Measurements from ENCODE around the gene PABPC3.

Gene PABPC3

DNA sequence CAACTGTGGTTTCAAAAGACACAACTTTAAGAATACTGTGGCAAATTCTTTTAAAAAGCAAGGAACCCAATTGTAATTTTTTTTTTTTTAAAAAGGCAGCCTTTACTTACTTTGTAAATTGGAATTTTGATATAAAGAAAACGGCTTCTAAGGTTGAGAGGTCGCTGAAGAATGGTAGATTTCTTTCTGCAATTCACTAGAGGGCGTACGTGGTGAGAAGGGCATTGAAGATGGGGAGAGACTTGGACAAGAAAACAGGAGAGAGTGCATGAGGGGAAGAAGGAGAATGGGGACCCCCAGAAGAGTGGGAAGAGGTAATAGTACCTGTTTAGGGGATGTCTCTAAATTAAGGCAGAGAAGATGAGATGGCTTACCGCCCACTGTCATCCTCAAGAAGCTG, 33.5 kb upstream of the PABPC3 start:
- no peak overlapping the region for H3K4me3 ChIP-seq (ENCODE audit: low read depth, low read length)
- DNase-seq (ENCODE audit: low read depth), result no peak
- TF ChIP-seq, protein P1, sequence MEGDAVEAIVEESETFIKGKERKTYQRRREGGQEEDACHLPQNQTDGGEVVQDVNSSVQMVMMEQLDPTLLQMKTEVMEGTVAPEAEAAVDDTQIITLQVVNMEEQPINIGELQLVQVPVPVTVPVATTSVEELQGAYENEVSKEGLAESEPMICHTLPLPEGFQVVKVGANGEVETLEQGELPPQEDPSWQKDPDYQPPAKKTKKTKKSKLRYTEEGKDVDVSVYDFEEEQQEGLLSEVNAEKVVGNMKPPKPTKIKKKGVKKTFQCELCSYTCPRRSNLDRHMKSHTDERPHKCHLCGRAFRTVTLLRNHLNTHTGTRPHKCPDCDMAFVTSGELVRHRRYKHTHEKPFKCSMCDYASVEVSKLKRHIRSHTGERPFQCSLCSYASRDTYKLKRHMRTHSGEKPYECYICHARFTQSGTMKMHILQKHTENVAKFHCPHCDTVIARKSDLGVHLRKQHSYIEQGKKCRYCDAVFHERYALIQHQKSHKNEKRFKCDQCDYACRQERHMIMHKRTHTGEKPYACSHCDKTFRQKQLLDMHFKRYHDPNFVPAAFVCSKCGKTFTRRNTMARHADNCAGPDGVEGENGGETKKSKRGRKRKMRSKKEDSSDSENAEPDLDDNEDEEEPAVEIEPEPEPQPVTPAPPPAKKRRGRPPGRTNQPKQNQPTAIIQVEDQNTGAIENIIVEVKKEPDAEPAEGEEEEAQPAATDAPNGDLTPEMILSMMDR (conservative IDR thresholded peaks at IDR 0.05; ENCODE audit: low read depth, low read length), result no peak

DNA sequence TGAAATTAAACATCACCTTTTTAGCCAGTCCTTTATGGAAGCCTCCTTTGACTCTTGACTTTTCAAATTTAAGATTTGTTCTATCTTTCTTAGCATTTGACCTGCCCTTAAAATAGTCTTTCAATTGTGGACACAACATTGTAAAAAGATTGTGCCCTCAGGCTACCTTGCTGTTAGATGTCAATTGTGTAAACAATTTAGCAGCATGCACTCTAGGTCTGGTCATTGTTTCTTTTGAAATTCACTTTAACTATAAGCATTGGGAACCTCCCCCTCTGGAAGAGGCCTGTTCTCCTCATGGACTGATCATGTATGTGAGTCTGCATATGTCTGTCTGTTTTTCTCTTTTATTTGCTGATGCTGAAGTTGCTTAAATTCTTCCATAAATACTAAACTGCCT, 31.5 kb upstream of the PABPC3 start:
- DNase-seq (ENCODE audit: low read depth), result no peak
- TF ChIP-seq, protein P1 (conservative IDR thresholded peaks at IDR 0.05; ENCODE audit: low read depth, low read length), result no peak
- no peak overlapping the region for H3K4me3 ChIP-seq (ENCODE audit: low read depth, low read length)

DNA sequence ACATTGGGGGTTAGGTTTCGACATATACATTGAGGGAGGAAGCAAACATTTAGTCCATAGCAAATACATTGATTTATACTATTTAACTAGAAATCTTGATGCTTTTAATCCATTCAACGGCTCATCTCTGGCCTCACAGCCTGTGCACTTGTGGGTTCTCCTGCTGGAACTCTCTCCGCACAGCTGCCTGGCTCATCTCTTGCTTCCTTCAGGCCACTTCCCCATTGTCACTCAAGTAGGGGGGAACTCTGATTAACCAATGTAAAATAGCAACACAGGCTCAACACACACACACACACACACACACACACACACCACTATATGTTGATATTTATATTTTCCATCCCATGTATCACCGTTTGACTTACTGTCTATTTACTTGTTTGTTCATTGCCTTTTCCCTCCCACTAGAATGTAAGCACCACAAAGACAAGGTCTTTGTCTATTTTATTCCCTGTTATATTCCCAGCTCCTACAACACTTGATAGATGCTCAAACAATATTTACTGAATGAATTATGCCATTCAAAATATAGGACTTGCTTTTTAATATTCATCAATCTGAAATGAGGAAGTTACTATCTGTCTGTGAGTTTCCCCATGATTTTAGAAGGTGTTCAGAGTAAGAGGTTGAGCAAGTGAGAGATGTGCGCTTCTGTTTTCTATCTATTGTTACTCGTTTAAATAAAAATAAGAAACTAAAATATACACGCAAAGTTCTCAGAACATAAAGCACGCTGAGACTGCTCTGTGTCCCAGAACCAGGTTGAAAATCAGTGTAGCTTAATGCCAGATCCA, 29.8 kb upstream of the PABPC3 start:
- TF ChIP-seq, protein P1 (conservative IDR thresholded peaks at IDR 0.05; ENCODE audit: low read depth, low read length), result no peak
- no peak overlapping the region for H3K4me3 ChIP-seq (ENCODE audit: low read depth, low read length)
- DNase-seq (ENCODE audit: low read depth), result no peak

DNA sequence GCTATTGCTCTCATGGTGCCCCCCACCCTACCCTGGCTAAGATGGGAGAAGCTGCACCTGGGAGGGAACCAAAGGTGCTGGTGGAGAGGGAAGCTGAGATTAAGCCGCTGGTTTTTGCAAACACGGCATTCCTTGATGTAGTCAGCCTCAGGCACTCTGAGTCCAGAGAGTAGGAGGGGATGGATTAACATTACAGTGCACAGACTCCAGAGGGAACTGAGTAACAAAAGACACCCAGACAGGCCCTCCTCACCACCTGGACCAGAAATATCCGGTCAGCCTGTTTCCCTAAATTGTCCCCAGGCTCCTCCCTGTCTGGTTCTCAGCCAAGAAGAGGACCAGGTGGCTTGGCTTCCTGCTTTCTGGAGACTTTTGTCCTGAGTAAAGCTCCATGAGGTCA, 28.9 kb upstream of the PABPC3 start:
- H3K4me3 ChIP-seq (ENCODE audit: low read depth, low read length), result no peak overlapping the region
- DNase-seq (ENCODE audit: low read depth), result no peak
- TF ChIP-seq, protein P1 (conservative IDR thresholded peaks at IDR 0.05; ENCODE audit: low read depth, low read length), result no peak

DNA sequence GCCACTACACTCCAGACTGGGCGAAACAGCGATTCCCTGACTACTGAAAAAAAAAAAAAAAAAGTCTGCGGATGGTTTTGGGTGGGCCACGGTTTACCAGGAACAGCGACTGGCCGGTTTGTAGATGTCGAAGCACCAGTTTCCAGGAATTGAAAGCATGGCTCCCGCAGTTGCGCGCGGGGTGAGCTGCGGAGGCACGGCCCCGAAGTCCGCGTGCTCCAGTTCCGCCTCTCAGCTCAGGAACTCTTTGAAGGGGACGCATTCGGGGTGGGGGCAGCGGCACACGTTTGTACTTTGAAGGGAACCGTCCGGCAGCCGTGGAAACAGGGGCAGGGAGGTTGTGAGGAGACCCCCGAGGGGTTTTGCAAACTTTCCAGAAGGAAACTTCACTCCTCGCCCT, 27.1 kb upstream of the PABPC3 start:
- no peak overlapping the region for H3K4me3 ChIP-seq (ENCODE audit: low read depth, low read length)
- DNase-seq (ENCODE audit: low read depth), result no peak
- TF ChIP-seq, protein P1 (conservative IDR thresholded peaks at IDR 0.05; ENCODE audit: low read depth, low read length), result no peak

DNA sequence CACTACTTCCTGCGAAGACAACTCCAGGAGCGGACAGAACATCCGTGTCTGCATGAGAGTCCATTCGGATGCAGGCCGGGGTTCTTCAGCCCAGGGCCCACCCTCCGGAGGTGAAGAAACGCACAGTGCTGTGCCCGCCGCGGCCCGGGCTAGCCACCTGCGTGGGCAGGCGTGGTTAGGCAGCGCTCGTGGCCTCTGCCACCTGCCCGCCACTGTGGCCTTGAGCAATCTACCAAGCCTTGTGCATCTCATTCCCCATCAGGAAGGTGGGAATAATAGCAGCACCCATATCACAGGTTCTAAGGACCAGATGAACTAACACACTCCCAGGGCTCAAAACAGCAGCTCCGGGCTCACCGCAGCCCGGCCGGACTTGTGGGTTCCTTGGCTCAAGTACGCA, 26.7 kb upstream of the PABPC3 start:
- TF ChIP-seq, protein P1 (conservative IDR thresholded peaks at IDR 0.05; ENCODE audit: low read depth, low read length), result no peak
- no peak for DNase-seq (ENCODE audit: low read depth)
- no peak overlapping the region for H3K4me3 ChIP-seq (ENCODE audit: low read depth, low read length)

DNA sequence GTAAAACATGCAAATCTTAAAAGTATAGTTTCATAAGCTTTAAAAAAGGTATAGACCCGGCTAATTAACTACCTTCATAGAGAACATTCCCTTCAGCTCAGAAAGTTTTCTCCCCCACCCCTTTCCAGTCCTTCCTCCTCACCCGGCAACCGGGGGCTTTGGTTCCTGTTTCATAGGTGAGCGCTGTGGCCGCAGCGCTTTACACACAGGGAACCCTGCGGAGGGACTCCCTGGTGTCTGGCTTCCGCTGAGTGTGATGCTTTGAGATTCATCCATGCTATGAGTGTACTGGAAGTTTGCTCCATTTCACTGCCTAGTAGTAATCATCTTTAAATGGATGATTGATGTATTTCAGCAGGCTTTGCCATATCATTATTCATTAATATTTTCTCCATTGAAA, 26.0 kb upstream of the PABPC3 start:
- H3K4me3 ChIP-seq (ENCODE audit: low read depth, low read length), result no peak overlapping the region
- TF ChIP-seq, protein P1 (conservative IDR thresholded peaks at IDR 0.05; ENCODE audit: low read depth, low read length), result no peak
- DNase-seq (ENCODE audit: low read depth), result no peak

Measured in choroid plexus epithelial cell (primary cell).